Vagina (tissue), 2 donors: ENCODE data around the gene KDM3A. TPM values are rescaled to one million over a fixed set of nuclear protein-coding genes. Genes with fewer than 3 reads are reported as not detected.

ENCODE experiments used
- DNase-seq, 2 donors: peaks; one replicate each; pipeline ENCODE4 v3.0.0-alpha.2; 2017; ENCODE audit errors: extremely low spot score in 2 of 2
- H3K27ac ChIP-seq: fragments of 200-600 bp; sonication (generic); one replicate; pipeline ENCODE4 v1.5.1; 2019
- H3K27me3 ChIP-seq: fragments of 200-600 bp; sonication (generic); one replicate; pipeline ENCODE4 v1.5.1; 2019
- H3K36me3 ChIP-seq, 2 donors: fragments of 200-600 bp; sonication (generic); one replicate each; pipeline ENCODE4 v1.5.1; 2017 to 2019
- H3K4me1 ChIP-seq: fragments of 200-600 bp; sonication (generic); one replicate; pipeline ENCODE4 v1.5.1; 2019
- H3K4me3 ChIP-seq, 2 donors: fragments of 200-600 bp; sonication (generic); 1 replicate in 1 of 2; 2 replicates in 1 of 2; pipeline ENCODE4 v1.5.1; 2016 to 2019
- H3K9me3 ChIP-seq: fragments of 200-600 bp; sonication (generic); one replicate; pipeline ENCODE4 v1.5.1; 2019
- CTCF ChIP-seq, 3 experiments: fragments of 450-650 bp in 2 of 3; fragments of 200-600 bp in 1 of 3; sonication (generic) in 1 of 3; IDR thresholded peaks; one replicate each; pipeline ENCODE4 v1.5.1; 2017 to 2019; ENCODE audit warnings: antibody characterized with exemption in 3 of 3, mild to moderate bottlenecking in 2 of 3, moderate library complexity in 2 of 3
- POLR2A ChIP-seq, 2 donors: fragments of 450-650 bp; IDR thresholded peaks; one replicate each; pipeline ENCODE4 v1.6.1; 2017; ENCODE audit warnings: antibody characterized with exemption in 2 of 2, mild to moderate bottlenecking in 2 of 2, moderate library complexity in 2 of 2
- POLR2AphosphoS5 ChIP-seq, 2 donors: sonication (generic); formaldehyde crosslinking; IDR thresholded peaks; one replicate each; pipeline ENCODE4 v1.9.0; 2017; ENCODE audit warnings: antibody characterized with exemption in 2 of 2, mild to moderate bottlenecking in 2 of 2, low read depth in 1 of 2; ENCODE audit not compliant: insufficient read depth in 1 of 2
- intact Hi-C: fragments of 100-400 bp; cut with DNase I; formaldehyde crosslinking; loops from one replicate; pipeline ENCODE4 v1.15.1; 2023
- total RNA-seq: library from RNA; depleted of rRNA; stranded (reverse); fragments of >200 nt; gene quantifications from one replicate; pipeline ENCODE4 v1.2.3, GENCODE V29; 2016

The KDM3A gene
- total RNA-seq, 1 donor from 2014 or later = 38.3 TPM

- H3K36me3 ChIP-seq = no peaks in the 10 kb centered on the region
- no peaks in the 10 kb centered on the region for H3K27me3 ChIP-seq
- intact Hi-C loops = no loop called here
- H3K9me3 ChIP-seq = peaks cover under 1% of the 10 kb centered on the region
- H3K4me1 ChIP-seq = no peaks in the 10 kb centered on the region
- no peak overlapping the region for H3K4me3 ChIP-seq
- no peak for TF ChIP-seq POLR2A (IDR thresholded peaks at IDR 0.05)
- no peak for TF ChIP-seq POLR2AphosphoS5 (IDR thresholded peaks at IDR 0.05; ENCODE audit: insufficient read depth in 1 of 2, low read depth in 1 of 2)
- TF ChIP-seq CTCF (IDR thresholded peaks at IDR 0.05) = no peak
- DNase-seq = no peak
- no peak overlapping the region for H3K27ac ChIP-seq
Observed at GRCh38 chr2:86433137-86433536, 8.0 kb upstream of the KDM3A start.

DNA sequence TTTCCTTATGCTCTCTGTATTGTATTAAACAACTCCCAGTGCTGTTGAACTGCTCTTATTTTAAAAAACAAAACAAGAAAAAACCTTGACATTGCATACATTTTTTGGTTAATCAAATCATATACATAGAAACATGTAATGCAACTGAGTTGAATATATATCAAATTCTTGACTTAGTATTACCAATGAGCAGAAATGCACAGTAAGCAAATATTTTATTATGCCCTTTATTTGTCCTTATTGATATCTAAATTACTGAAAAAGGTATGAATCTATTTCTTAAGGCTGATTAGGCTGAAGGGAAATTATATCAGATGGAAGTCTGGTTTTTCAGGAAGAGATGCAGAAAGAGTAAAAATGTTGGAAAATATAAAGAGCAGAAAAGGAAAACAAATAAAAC is 6.9 kb upstream of the KDM3A start:
- Histone ChIP-seq H3K27ac (no peak overlapping the region), H3K36me3 (no peaks in the 10 kb centered on the region)
- intact Hi-C loops = no loop called here

DNA sequence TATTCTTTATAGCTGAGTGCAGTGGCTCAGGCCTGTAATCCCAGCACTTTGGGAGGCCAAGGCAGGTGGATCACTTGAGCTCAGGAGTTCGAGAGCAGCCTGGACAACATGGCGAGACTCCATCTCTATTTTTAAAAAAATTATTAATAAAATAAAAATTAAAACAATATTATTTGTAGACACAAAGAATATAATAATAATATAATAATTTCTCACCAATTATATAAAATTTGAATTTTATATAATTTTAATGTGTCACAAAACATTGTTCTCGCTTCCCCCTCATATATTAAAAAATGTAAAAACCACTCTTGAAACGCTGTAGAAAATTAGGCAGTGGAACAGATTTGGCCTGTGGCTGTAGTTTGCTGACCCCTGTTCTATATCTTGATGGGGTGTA is 5.6 kb upstream of the KDM3A start:
- no peak overlapping the region for H3K4me3 ChIP-seq
- no peaks in the 10 kb centered on the region for H3K36me3 ChIP-seq
- peaks cover 18% of the 10 kb centered on the region for H3K9me3 ChIP-seq
- DNase-seq = no peak
- H3K27me3 ChIP-seq = no peaks in the 10 kb centered on the region
- TF ChIP-seq POLR2AphosphoS5 (IDR thresholded peaks at IDR 0.05; ENCODE audit: insufficient read depth in 1 of 2, low read depth in 1 of 2) (no peak), POLR2A (IDR thresholded peaks at IDR 0.05) (no peak), CTCF (IDR thresholded peaks at IDR 0.05) (no peak)
- intact Hi-C loops = no loop called here
- H3K27ac ChIP-seq = no peak overlapping the region
- H3K4me1 ChIP-seq = no peaks in the 10 kb centered on the region

More for the DNA sequence above, 6.9 kb upstream of the KDM3A start:
- peaks cover 11% of the 10 kb centered on the region for H3K9me3 ChIP-seq
- TF ChIP-seq CTCF (IDR thresholded peaks at IDR 0.05) = no peak
- TF ChIP-seq POLR2AphosphoS5 (IDR thresholded peaks at IDR 0.05; ENCODE audit: insufficient read depth in 1 of 2, low read depth in 1 of 2) = no peak
- TF ChIP-seq POLR2A (IDR thresholded peaks at IDR 0.05) = no peak
- H3K4me3 ChIP-seq = no peak overlapping the region
- no peak for DNase-seq
- no peaks in the 10 kb centered on the region for H3K27me3 ChIP-seq
- H3K4me1 ChIP-seq = no peaks in the 10 kb centered on the region

GRCh38 chr2:86436328-86436727 is 4.8 kb upstream of the KDM3A start:
- no peak overlapping the region for H3K27ac ChIP-seq
- no peak for DNase-seq
- no peak overlapping the region for H3K4me3 ChIP-seq
- intact Hi-C loops = no loop called here
- TF ChIP-seq POLR2A (IDR thresholded peaks at IDR 0.05) = no peak
- TF ChIP-seq POLR2AphosphoS5 (IDR thresholded peaks at IDR 0.05; ENCODE audit: insufficient read depth in 1 of 2, low read depth in 1 of 2) = no peak
- no peak for TF ChIP-seq CTCF (IDR thresholded peaks at IDR 0.05)
- H3K4me1 ChIP-seq = no peaks in the 10 kb centered on the region
- H3K27me3 ChIP-seq = no peaks in the 10 kb centered on the region
- H3K9me3 ChIP-seq = peaks cover 18% of the 10 kb centered on the region
- H3K36me3 ChIP-seq = no peaks in the 10 kb centered on the region

GRCh38 chr2:86439879-86440630 is 1.1 kb upstream of the KDM3A start:
- Histone ChIP-seq H3K27me3 (no peaks in the 10 kb centered on the region), H3K9me3 (peaks cover 18% of the 10 kb centered on the region), H3K4me3 (peak overlapping the region; percentile 80 to 90), H3K4me1 (peaks cover 26% of the 10 kb centered on the region), H3K27ac (peak overlapping the region; percentile 96), H3K36me3 (no peaks in the 10 kb centered on the region)
- intact Hi-C loops = loop anchor here (5.0 to 10.0 kb wide), 2 partner anchors 122 to 215 kb away; partner anchors contain the start of gene CHMP3
- TF ChIP-seq POLR2AphosphoS5 (IDR thresholded peaks at IDR 0.05; ENCODE audit: insufficient read depth in 1 of 2, low read depth in 1 of 2) (no peak), POLR2A (IDR thresholded peaks at IDR 0.05) (no peak), CTCF (IDR thresholded peaks at IDR 0.05) (no peak)
- DNase-seq = no peak
